ENCODE measurements around the gene ARHGEF10L.

Gene ARHGEF10L

DNA sequence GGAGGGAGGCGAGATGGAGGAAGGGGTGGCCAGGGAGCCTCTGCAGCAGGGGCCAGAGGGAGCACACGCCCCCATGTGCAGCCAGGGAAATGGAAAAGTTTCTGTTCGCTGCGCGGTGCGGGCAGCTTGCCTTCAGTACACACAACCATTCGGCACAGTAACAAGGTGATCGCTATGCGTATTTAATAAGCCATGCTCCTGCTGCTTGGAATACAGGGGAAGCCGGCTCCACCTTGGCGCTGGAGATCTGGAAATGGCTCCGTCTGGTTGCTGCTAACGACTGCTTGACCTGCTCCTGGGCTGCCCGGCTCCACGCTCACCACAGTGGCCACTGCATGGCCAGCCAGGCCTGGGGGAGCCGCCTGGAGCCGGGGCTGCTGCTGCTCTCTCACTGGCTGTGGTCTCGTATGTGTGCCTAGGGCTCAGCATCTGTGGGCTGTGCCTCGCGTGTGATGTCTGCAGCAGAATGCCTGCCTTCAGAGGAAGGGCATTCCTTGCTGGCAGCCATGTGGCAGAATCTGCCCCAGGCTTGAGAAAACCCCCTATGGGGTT, 129.2 kb downstream of the ARHGEF10L start:
- no peaks in the 10 kb centered on the region for H3K79me2 ChIP-seq (ENCODE audit: insufficient read depth, low read length)
- no peaks in the 10 kb centered on the region for H3K27me3 ChIP-seq (ENCODE audit: low read length)
- no peaks in the 10 kb centered on the region for H3K9me2 ChIP-seq (replicated peaks; ENCODE audit: insufficient read depth, low read length)
- no peaks in the 10 kb centered on the region for H3F3A ChIP-seq (ENCODE audit: insufficient read depth)
- no peak overlapping the region for H3K4me3 ChIP-seq (ENCODE audit: insufficient read depth, low read length, poor library complexity, severe bottlenecking)
- H3K27ac ChIP-seq (ENCODE audit: low read depth, low read length), result no peak overlapping the region
- H2AFZ ChIP-seq (ENCODE audit: low read depth, low read length, severe bottlenecking), result no peak overlapping the region
- H3K9ac ChIP-seq (ENCODE audit: low read length), result no peak overlapping the region
- H4K20me1 ChIP-seq (ENCODE audit: low read depth, low read length), result no peaks in the 10 kb centered on the region
- H3K36me3 ChIP-seq (ENCODE audit: low read length), result no peaks in the 10 kb centered on the region
- no peak overlapping the region for H3K4me2 ChIP-seq (ENCODE audit: low read depth, low read length, poor library complexity, severe bottlenecking)
- TF ChIP-seq EZH2phosphoT487 (conservative IDR thresholded peaks at IDR 0.05; ENCODE audit: low read length), result no peak
- TF ChIP-seq, protein P1, sequence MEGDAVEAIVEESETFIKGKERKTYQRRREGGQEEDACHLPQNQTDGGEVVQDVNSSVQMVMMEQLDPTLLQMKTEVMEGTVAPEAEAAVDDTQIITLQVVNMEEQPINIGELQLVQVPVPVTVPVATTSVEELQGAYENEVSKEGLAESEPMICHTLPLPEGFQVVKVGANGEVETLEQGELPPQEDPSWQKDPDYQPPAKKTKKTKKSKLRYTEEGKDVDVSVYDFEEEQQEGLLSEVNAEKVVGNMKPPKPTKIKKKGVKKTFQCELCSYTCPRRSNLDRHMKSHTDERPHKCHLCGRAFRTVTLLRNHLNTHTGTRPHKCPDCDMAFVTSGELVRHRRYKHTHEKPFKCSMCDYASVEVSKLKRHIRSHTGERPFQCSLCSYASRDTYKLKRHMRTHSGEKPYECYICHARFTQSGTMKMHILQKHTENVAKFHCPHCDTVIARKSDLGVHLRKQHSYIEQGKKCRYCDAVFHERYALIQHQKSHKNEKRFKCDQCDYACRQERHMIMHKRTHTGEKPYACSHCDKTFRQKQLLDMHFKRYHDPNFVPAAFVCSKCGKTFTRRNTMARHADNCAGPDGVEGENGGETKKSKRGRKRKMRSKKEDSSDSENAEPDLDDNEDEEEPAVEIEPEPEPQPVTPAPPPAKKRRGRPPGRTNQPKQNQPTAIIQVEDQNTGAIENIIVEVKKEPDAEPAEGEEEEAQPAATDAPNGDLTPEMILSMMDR (IDR thresholded peaks at IDR 0.05; ENCODE audit: insufficient read depth, low read length, poor library complexity, severe bottlenecking), result no peak
- no peaks in the 10 kb centered on the region for H3K9me3 ChIP-seq (ENCODE audit: insufficient read depth, low read length)

DNA sequence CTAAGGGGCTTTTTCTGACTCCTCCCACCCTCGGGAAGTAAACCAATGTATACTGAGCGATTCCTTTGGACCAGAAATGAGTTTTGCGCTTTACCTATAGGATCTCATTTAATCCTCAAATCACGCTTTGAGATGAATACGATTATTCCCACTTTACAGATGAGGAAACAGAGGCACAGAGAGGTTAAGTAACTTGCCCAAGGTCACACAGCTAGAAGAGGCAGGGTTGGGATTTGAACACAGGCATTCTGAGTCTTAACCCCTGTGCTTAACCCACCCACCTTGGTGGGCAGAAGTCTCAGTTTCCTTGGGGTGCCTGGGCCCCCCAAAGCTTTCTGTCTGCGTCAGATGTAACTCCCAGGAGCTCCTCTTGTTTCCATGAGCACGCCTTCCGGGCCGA, 129.8 kb downstream of the ARHGEF10L start:
- Histone ChIP-seq H4K20me1 (ENCODE audit: low read depth, low read length) (no peaks in the 10 kb centered on the region), H3K9me3 (ENCODE audit: insufficient read depth, low read length) (no peaks in the 10 kb centered on the region), H3K27me3 (ENCODE audit: low read length) (no peaks in the 10 kb centered on the region), H3K4me2 (ENCODE audit: low read depth, low read length, poor library complexity, severe bottlenecking) (no peak overlapping the region), H3K4me3 (ENCODE audit: insufficient read depth, low read length, poor library complexity, severe bottlenecking) (no peak overlapping the region), H3K27ac (ENCODE audit: low read depth, low read length) (no peak overlapping the region), H3K9ac (ENCODE audit: low read length) (no peak overlapping the region), H3F3A (ENCODE audit: insufficient read depth) (no peaks in the 10 kb centered on the region), H2AFZ (ENCODE audit: low read depth, low read length, severe bottlenecking) (no peak overlapping the region), H3K36me3 (ENCODE audit: low read length) (no peaks in the 10 kb centered on the region), H3K79me2 (ENCODE audit: insufficient read depth, low read length) (no peaks in the 10 kb centered on the region), H3K9me2 (replicated peaks; ENCODE audit: insufficient read depth, low read length) (no peaks in the 10 kb centered on the region)
- TF ChIP-seq EZH2phosphoT487 (conservative IDR thresholded peaks at IDR 0.05; ENCODE audit: low read length), result no peak
- TF ChIP-seq, protein P1 (IDR thresholded peaks at IDR 0.05; ENCODE audit: insufficient read depth, low read length, poor library complexity, severe bottlenecking), result no peak

DNA sequence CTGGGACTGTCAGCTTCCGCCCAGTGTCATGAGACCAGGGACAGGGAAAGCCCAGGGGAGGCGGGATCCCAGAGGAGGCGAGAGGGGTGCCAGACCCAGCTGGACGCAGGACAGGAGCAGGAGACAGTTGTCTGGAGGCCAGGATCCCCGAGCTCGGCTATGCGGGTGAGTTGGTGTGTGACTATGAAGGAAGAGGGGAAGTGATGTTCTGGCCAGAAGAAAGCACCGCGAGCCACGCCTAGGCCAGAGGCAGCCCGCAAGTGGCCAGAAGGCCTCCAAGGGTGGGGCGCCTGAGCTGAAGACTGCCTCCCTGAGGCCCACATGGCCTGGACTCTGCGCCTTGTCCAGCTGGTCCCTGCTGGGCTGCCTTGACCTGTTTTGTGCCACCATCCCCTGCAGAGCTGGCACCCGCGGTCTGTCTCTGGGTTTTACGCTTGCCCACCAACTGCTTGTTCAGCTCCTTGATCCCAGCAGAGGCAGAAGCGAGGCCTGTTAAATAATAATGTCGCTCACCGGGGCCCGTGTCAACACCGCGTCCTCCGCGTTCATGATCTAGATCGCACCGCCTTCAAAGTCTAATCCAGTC, 130.5 kb downstream of the ARHGEF10L start:
- H3K4me3 ChIP-seq (ENCODE audit: insufficient read depth, low read length, poor library complexity, severe bottlenecking), result no peak overlapping the region
- no peak overlapping the region for H3K9ac ChIP-seq (ENCODE audit: low read length)
- no peaks in the 10 kb centered on the region for H3K27me3 ChIP-seq (ENCODE audit: low read length)
- no peaks in the 10 kb centered on the region for H4K20me1 ChIP-seq (ENCODE audit: low read depth, low read length)
- H3K27ac ChIP-seq (ENCODE audit: low read depth, low read length), result no peak overlapping the region
- no peak overlapping the region for H2AFZ ChIP-seq (ENCODE audit: low read depth, low read length, severe bottlenecking)
- H3K9me2 ChIP-seq (replicated peaks; ENCODE audit: insufficient read depth, low read length), result no peaks in the 10 kb centered on the region
- no peak overlapping the region for H3K4me2 ChIP-seq (ENCODE audit: low read depth, low read length, poor library complexity, severe bottlenecking)
- H3K79me2 ChIP-seq (ENCODE audit: insufficient read depth, low read length), result no peaks in the 10 kb centered on the region
- H3K36me3 ChIP-seq (ENCODE audit: low read length), result no peaks in the 10 kb centered on the region
- H3K9me3 ChIP-seq (ENCODE audit: insufficient read depth, low read length), result no peaks in the 10 kb centered on the region
- no peaks in the 10 kb centered on the region for H3F3A ChIP-seq (ENCODE audit: insufficient read depth)
- no peak for TF ChIP-seq EZH2phosphoT487 (conservative IDR thresholded peaks at IDR 0.05; ENCODE audit: low read length)
- TF ChIP-seq, protein P1 (IDR thresholded peaks at IDR 0.05; ENCODE audit: insufficient read depth, low read length, poor library complexity, severe bottlenecking), result no peak
